ENCODE measurements around the gene OR13C2. TPM values are rescaled to one million over a fixed set of nuclear protein-coding genes. Genes with fewer than 3 reads are reported as not detected.

Gene OR13C2
- total RNA-seq, 1 donor from 2014 or later = not detected

- TF ChIP-seq CTCF (IDR thresholded peaks at IDR 0.05; ENCODE audit: insufficient read depth, low read length, poor library complexity, severe bottlenecking) = no peak
- H3K36me3 ChIP-seq (ENCODE audit: control insufficient read depth, insufficient read depth, low read length) = no peaks in the 10 kb centered on the region
- DNase-seq (ENCODE audit: low read depth) = no peak
- no peak overlapping the region for H3K4me3 ChIP-seq (ENCODE audit: low read depth, low read length)
- no peaks in the 10 kb centered on the region for H3K27me3 ChIP-seq (ENCODE audit: control insufficient read depth, insufficient read depth, low read length)
Observed at GRCh38 chr9:104586496-104587180, 18.8 kb downstream of the OR13C2 start.

GRCh38 chr9:104580562-104580961 lies 24.9 kb downstream of the OR13C2 start:
- no peak for DNase-seq (ENCODE audit: low read depth)
- Histone ChIP-seq H3K27me3 (ENCODE audit: control insufficient read depth, insufficient read depth, low read length) (no peaks in the 10 kb centered on the region), H3K4me3 (ENCODE audit: low read depth, low read length) (no peak overlapping the region), H3K36me3 (ENCODE audit: control insufficient read depth, insufficient read depth, low read length) (no peaks in the 10 kb centered on the region)
- no peak for TF ChIP-seq CTCF (IDR thresholded peaks at IDR 0.05; ENCODE audit: insufficient read depth, low read length, poor library complexity, severe bottlenecking)

GRCh38 chr9:104577263-104577662 lies 28.2 kb downstream of the OR13C2 start:
- Histone ChIP-seq H3K4me3 (ENCODE audit: low read depth, low read length) (no peak overlapping the region), H3K27me3 (ENCODE audit: control insufficient read depth, insufficient read depth, low read length) (no peaks in the 10 kb centered on the region), H3K36me3 (ENCODE audit: control insufficient read depth, insufficient read depth, low read length) (no peaks in the 10 kb centered on the region)
- DNase-seq (ENCODE audit: low read depth) = no peak
- no peak for TF ChIP-seq CTCF (IDR thresholded peaks at IDR 0.05; ENCODE audit: insufficient read depth, low read length, poor library complexity, severe bottlenecking)

- no peaks in the 10 kb centered on the region for H3K27me3 ChIP-seq (ENCODE audit: control insufficient read depth, insufficient read depth, low read length)
- no peak for TF ChIP-seq CTCF (IDR thresholded peaks at IDR 0.05; ENCODE audit: insufficient read depth, low read length, poor library complexity, severe bottlenecking)
- H3K36me3 ChIP-seq (ENCODE audit: control insufficient read depth, insufficient read depth, low read length) = no peaks in the 10 kb centered on the region
- no peak overlapping the region for H3K4me3 ChIP-seq (ENCODE audit: low read depth, low read length)
- DNase-seq (ENCODE audit: low read depth) = no peak
Observed at GRCh38 chr9:104575456-104575855, 30.0 kb downstream of the OR13C2 start.

- Histone ChIP-seq H3K27me3 (ENCODE audit: control insufficient read depth, insufficient read depth, low read length) (no peaks in the 10 kb centered on the region), H3K36me3 (ENCODE audit: control insufficient read depth, insufficient read depth, low read length) (no peaks in the 10 kb centered on the region), H3K4me3 (ENCODE audit: low read depth, low read length) (no peak overlapping the region)
- TF ChIP-seq CTCF (IDR thresholded peaks at IDR 0.05; ENCODE audit: insufficient read depth, low read length, poor library complexity, severe bottlenecking) = no peak
- no peak for DNase-seq (ENCODE audit: low read depth)
Observed at GRCh38 chr9:104572612-104573011, 32.8 kb downstream of the OR13C2 start.

GRCh38 chr9:104568868-104569267 lies 36.6 kb downstream of the OR13C2 start, which contains the start of gene OR13C8:
TSS of gene OR13C8 (plus strand) at chr9:104569168. CDS start at chr9:104569168, 0 bp downstream.
- no peak for TF ChIP-seq CTCF (IDR thresholded peaks at IDR 0.05; ENCODE audit: insufficient read depth, low read length, poor library complexity, severe bottlenecking)
- no peaks in the 10 kb centered on the region for H3K27me3 ChIP-seq (ENCODE audit: control insufficient read depth, insufficient read depth, low read length)
- DNase-seq (ENCODE audit: low read depth) = no peak
- H3K4me3 ChIP-seq (ENCODE audit: low read depth, low read length) = no peak within 1 kb of the TSS
- H3K36me3 ChIP-seq (ENCODE audit: control insufficient read depth, insufficient read depth, low read length) = no peaks in the 10 kb centered on the region
